Nephron progenitor cell (in vitro differentiated cells): ENCODE results near the gene CACNB4.

Experiments
- DNase-seq: peaks from one replicate; pipeline ENCODE4 v3.0.0; 2021
- H3K27ac Mint-ChIP-seq: 2 replicates; pipeline ENCODE4 v1.8.0; 2021; ENCODE audit warnings: mild to moderate bottlenecking, moderate library complexity, mixed read lengths
- H3K27me3 Mint-ChIP-seq: 2 replicates; pipeline ENCODE4 v1.8.0; 2021; ENCODE audit warnings: mild to moderate bottlenecking, low read depth, mixed read lengths; ENCODE audit not compliant: poor library complexity
- H3K36me3 Mint-ChIP-seq: 2 replicates; pipeline ENCODE4 v1.8.0; 2021; ENCODE audit warnings: low read depth, mixed read lengths
- H3K4me1 Mint-ChIP-seq: 2 replicates; pipeline ENCODE4 v1.8.0; 2021; ENCODE audit warnings: mixed read lengths
- H3K4me3 Mint-ChIP-seq: 2 replicates; pipeline ENCODE4 v1.8.0; 2021; ENCODE audit warnings: mild to moderate bottlenecking, moderate library complexity, mixed read lengths
- H3K9me3 Mint-ChIP-seq: 2 replicates; pipeline ENCODE4 v1.8.0; 2021; ENCODE audit warnings: mild to moderate bottlenecking, moderate library complexity, mixed read lengths
- CTCF ChIP-seq: fragments of 200-600 bp; sonication (generic); IDR thresholded peaks from 2 replicates; pipeline ENCODE4 v1.5.0; 2021; ENCODE audit warnings: antibody characterized with exemption

The CACNB4 gene

GRCh38 chr2:151786077-151786476, 312.8 kb downstream of the CACNB4 start:
- no peaks in the 10 kb centered on the region for H3K9me3 Mint-ChIP-seq
- H3K36me3 Mint-ChIP-seq = peaks cover 54% of the 10 kb centered on the region
- DNase-seq = no peak
- H3K27ac Mint-ChIP-seq = no peak overlapping the region
- no peaks in the 10 kb centered on the region for H3K27me3 Mint-ChIP-seq
- no peak for TF ChIP-seq CTCF
- H3K4me3 Mint-ChIP-seq = no peak overlapping the region
- no peaks in the 10 kb centered on the region for H3K4me1 Mint-ChIP-seq

DNA sequence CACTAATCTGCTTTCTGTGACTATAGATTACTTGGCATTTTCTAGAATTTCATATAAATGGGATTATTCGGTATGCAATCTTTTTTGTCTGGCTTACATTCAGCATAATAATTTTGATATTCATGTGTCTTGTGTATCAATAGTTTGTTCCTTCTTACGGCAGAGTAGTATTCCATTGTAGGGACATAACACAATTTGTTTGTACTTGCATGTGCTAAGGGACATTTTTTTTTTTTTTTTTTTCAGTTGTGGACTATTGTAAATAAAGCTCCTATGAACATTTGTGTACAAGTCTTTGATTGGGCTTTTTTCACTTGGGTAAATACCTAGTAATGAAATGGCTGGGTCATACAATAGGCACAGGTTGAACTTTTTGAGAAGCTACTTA, 315.7 kb downstream of the CACNB4 start:
- no peak for DNase-seq
- peaks cover 63% of the 10 kb centered on the region for H3K36me3 Mint-ChIP-seq
- no peak overlapping the region for H3K4me3 Mint-ChIP-seq
- peaks cover 14% of the 10 kb centered on the region for H3K9me3 Mint-ChIP-seq
- H3K4me1 Mint-ChIP-seq = no peaks in the 10 kb centered on the region
- TF ChIP-seq CTCF = no peak
- no peak overlapping the region for H3K27ac Mint-ChIP-seq
- H3K27me3 Mint-ChIP-seq = no peaks in the 10 kb centered on the region
